Vagina (tissue), 2 donors: ENCODE results near the gene SHE.

Source experiments
- CTCF ChIP-seq, 3 experiments: fragments of 450-650 bp in 2 of 3; fragments of 200-600 bp in 1 of 3; sonication (generic) in 1 of 3; IDR thresholded peaks; one replicate each; pipeline ENCODE4 v1.5.1; 2017 to 2019; ENCODE audit warnings: antibody characterized with exemption in 3 of 3, mild to moderate bottlenecking in 2 of 3, moderate library complexity in 2 of 3
- POLR2A ChIP-seq, 2 donors: fragments of 450-650 bp; IDR thresholded peaks; one replicate each; pipeline ENCODE4 v1.6.1; 2017; ENCODE audit warnings: antibody characterized with exemption in 2 of 2, mild to moderate bottlenecking in 2 of 2, moderate library complexity in 2 of 2

- TF ChIP-seq CTCF (IDR thresholded peaks at IDR 0.05): no peak
- TF ChIP-seq POLR2A (IDR thresholded peaks at IDR 0.05): no peak
Observed at GRCh38 chr1:154466206-154466605, 36.0 kb downstream of the SHE start.
